Right ventricle myocardium superior (tissue), 1 donor: ENCODE results near the gene PGAM2. TPM values are rescaled to one million over a fixed set of nuclear protein-coding genes. Genes with fewer than 3 reads are reported as not detected.

Experiments used
- ATAC-seq: fragments of 200-7000 bp; cut with Tn5 transposase; one replicate; pipeline ENCODE4 v1.9.1; 2020; ENCODE audit warnings: mild to moderate bottlenecking; ENCODE audit not compliant: poor library complexity
- DNase-seq: peaks from one replicate; pipeline ENCODE4 v3.0.0-alpha.2; 2020
- intact Hi-C: fragments of 100-400 bp; cut with DNase I; formaldehyde crosslinking; loops from one replicate; pipeline ENCODE4 v1.11.2; 2022
- total RNA-seq: library from RNA; stranded (reverse); fragmentation: NEBNext Ultra II Directional; extraction: Animal tissue kit (Norgen Biotek cat#: 25700); gene quantifications from one replicate; pipeline ENCODE4 v1.2.1, GENCODE V29; 2021
- donor health status: DM: no; HTN: yes; CAD: no; lungs with severe emphysema.

The PGAM2 gene
- total RNA-seq, 1 donor from 2014 or later: 1,131 TPM

DNA sequence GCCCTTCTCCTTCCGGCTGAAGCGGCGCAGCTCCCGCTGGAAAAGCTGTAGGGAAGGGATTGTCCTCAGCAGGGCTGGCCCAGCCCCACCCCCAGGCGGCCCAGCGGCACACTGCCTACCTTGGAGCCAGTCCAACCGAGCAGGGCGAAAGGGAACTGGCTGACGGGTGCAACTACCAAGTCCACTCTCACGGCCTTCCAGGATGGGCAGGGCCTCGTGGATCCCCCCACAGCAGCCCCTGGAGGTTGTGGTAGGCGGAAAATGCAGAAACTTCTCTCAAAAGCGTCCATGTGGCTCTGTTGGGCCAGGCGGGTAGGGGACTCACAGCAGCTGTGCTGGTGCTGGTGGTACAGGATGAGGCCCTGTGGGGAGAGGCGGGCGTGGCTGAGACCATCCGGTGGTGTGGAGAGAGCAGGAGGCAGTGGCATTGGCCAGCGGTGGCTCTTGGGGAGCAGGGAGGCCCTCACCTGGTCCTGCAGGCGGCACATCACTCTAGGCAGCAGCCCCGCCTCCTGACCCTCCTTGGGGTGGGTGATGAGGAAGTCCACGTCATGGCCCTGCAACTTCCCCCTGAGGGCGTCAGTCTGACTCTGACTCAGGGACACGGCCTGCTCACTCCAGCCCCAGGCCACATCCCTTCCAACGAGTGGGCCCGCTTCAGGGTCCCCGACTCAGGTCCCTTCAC is 8.4 kb upstream of the PGAM2 start:
- peak; percentile 70 for ATAC-seq
- intact Hi-C loops: no loop called here

DNA sequence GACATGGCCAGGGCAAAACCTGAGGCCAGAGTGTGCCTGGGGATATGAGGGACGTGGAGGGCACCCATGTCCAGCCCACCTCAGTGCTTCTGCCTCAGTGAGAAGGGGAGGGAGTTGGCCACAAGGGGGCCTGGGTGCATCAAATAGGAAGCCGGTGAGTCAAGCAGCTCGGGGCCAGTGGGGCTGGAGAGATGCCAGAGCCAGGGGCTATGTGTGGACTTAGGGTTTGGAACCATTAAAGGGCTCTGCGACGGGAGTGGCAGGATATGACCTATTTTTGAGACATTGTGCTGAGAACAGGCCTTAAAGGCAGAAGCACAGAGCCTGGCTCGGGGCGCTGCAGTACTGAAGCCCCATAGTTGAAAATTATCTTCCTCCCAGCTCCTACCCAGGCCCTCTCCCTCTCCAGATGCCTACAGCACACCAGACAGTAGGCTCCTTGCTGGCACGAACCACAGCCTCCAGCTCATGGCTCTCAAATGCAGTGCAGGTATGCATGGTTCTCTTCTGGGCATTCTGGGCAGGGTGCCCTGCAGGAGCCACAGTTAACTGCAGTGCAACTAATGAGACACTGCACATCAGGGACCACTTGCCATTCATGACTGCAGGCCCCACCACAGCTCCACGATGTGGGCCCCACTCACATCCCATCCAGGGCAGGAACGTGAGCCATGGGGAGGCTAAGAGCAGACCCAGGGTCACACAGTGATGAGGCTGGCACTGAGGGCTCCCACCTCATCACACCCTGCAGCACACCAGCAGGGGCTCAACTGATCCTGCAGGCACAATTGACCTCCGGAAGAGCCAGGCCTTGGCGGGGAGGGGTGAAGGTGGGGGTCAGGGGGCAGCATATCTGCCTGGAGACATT is 7.2 kb upstream of the PGAM2 start:
- peak; percentile 42 for ATAC-seq
- DNase-seq: peak; percentile 88
- intact Hi-C loops: no loop called here

More for the DNA sequence above, 8.4 kb upstream of the PGAM2 start:
- peak; percentile 90 for DNase-seq

DNA sequence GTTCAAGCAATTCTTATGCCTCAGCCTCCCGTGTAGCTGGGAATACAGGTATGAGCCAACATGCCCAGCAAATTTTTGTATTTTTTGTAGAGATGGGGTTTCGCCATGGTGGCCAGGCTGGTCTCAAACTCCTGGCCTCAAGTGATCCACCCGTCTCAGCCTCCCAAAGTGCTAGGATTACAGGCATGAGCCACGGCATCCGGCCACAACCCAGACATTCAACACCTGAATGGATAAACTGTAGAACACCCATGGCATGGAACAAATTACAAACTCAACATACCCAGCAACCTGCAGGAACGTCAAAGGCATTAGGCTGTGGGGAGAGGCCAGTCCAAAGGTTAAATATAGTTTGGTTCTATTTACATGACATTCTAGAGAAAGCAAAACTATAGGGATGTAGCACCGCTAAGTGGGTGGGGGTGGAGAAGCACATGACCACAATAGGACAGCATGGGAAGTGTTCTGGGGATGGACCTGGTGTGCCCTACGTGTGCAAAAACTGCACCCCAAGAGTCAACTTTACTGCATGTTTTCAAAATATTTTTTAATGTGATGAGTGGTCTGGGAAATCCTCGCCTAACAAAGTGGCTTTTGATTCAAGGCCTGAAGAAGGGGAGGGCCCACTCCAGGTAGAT is 6.5 kb upstream of the PGAM2 start:
- intact Hi-C loops: no loop called here
- no peak for DNase-seq
- no peak for ATAC-seq

DNA sequence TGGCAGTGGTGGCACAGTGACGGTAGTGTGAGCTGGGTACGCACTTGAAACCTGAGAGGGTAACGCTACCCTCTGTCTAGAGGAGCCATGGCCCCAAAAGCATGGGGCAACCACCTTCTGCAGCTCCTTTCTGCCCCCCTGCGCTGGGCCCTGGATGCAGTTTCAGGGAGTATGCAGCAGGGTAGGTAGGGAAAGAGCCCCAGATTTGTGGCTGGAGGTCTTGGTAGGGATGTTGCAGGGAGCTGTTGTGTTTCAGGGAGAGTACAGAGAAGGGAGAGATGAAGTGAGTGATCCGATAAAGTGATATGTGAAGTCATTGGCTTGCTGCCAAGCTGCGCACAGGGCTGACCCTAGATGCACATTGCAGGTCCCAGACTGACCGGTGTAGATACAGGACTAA is 2.7 kb upstream of the PGAM2 start:
- no peak for ATAC-seq
- no peak for DNase-seq

GRCh38 chr7:44067064-44067951 is 1.9 kb upstream of the PGAM2 start:
- no peak for DNase-seq
- intact Hi-C loops: no loop called here
- ATAC-seq: no peak

More for the DNA sequence above, 2.7 kb upstream of the PGAM2 start:
- intact Hi-C loops: no loop called here

GRCh38 chr7:44066494-44067063 is 1.2 kb upstream of the PGAM2 start:
- no peak for DNase-seq
- intact Hi-C loops: no loop called here
- no peak for ATAC-seq

DNA sequence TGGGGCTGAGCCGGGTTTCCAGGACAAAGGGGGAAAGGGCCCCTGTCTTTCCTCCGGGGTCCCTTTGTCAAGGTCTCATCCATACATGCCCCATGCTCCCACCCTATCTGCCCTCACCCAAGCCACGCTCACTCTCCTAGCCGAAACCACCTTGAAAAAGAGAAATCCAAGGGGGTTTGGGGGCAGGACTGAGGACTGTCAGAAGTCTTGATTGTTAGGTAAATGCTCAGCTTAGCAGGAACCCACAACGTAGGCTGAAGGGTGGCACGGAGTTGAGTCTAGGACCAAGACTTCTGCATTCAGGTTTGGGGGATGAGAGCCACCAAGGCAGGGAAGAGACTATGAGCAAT is 719 bp upstream of the PGAM2 start:
- intact Hi-C loops: no loop called here
- ATAC-seq (no peak), DNase-seq (no peak)

GRCh38 chr7:44064791-44065430 is 456 bp downstream of the PGAM2 start:
- DNase-seq: no peak
- peak; percentile 5 for ATAC-seq
- intact Hi-C loops: no loop called here

- ATAC-seq: peak; percentile 35
- no peak for DNase-seq
- intact Hi-C loops: no loop called here
Observed at GRCh38 chr7:44063894-44064651, 1.3 kb downstream of the PGAM2 start.

DNA sequence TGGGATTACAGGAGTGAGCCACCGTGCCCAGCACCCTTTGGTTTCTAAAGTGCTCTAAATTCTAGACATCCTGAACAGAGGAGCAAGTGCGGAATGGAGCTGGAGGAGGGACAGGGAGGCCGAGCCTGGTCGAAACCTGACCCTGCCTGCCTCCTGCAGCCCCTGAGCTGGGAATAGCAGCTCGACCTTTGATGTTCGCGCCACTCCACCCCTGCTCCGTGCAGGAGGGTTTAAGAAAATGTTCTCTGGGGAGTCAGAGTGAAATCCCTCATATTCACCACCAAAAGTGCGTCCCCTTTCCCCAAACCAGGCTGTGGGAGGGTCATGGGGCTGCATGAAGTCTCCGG is 1.8 kb downstream of the PGAM2 start:
- intact Hi-C loops: no loop called here
- no peak for DNase-seq
- ATAC-seq: no peak

DNA sequence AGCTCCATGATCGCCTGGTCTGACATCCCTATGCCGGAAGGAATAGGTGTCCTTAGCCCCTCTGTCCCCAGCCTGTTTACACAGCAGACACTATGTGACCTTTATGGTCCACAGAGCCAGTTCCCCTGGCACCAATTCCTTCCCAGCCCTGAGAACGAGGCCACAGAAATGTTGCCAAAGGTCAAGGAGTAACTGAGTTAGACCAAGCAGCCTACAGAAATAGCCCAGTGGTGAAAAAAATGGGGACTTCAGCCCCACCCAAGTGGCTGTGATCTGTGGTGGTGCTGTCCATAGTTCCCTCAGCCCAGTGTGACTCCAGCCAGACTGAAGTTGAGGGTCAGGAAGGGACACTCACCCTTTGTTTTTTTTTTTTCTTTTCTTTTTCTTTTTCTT is 2.5 kb downstream of the PGAM2 start:
- DNase-seq: no peak
- ATAC-seq: peak; percentile 2
- intact Hi-C loops: no loop called here

DNA sequence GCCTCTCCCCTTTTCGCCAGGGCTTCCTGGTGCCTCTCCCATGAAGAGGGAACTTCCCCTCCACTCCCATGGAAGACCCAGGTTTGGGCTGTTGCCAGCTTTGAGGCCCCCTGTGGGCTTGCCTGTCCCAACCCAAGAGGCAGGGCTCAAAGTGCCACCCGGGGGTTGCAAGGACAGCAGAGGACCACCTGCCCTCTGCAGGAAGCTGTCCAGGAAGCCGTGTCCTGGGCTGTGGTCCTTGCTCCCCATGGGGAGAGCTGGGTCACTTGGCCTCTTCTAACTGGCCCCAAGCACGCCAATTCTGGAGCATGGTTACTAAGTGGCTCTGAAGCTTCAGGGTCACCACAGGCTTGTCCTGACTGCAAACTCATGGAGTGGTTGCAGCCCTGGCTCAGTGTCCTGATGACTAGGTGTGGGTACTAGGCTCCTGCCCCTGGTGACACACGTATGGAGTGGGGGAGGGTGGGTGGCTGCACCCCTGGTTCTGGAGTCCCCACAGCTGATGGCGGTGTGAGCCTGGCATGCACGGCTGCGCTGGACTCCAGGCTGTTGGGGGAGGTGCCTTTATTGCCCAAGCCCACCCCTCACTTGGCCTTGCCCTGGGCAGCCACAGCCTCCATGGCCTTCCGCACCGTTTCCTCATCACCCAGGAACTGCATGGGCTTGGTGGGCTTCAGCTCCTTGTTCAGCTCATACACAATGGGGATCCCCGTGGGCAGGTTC is 3.0 kb downstream of the PGAM2 start:
- intact Hi-C loops: no loop called here
- ATAC-seq (no peak), DNase-seq (no peak)

- DNase-seq: no peak
- intact Hi-C loops: no loop called here
- ATAC-seq: no peak
Observed at GRCh38 chr7:44061645-44062179, 3.7 kb downstream of the PGAM2 start.

DNA sequence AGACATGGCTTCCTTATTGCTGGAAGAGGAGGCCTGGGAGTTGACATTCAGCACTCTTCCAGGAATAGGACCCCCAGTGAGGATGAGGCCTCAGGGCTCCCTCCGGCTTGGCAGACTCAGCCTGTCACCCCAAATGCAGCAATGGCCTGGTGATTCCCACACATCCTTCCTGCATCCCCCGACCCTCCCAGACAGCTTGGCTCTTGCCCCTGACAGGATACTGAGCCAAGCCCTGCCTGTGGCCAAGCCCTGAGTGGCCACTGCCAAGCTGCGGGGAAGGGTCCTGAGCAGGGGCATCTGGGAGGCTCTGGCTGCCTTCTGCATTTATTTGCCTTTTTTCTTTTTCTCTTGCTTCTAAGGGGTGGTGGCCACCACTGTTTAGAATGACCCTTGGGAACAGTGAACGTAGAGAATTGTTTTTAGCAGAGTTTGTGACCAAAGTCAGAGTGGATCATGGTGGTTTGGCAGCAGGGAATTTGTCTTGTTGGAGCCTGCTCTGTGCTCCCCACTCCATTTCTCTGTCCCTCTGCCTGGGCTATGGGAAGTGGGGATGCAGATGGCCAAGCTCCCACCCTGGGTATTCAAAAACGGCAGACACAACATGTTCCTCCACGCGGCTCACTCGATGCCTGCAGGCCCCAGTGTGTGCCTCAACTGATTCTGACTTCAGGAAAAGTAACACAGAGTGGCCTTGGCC is 4.3 kb downstream of the PGAM2 start:
- ATAC-seq: no peak
- intact Hi-C loops: no loop called here
- DNase-seq: no peak

DNA sequence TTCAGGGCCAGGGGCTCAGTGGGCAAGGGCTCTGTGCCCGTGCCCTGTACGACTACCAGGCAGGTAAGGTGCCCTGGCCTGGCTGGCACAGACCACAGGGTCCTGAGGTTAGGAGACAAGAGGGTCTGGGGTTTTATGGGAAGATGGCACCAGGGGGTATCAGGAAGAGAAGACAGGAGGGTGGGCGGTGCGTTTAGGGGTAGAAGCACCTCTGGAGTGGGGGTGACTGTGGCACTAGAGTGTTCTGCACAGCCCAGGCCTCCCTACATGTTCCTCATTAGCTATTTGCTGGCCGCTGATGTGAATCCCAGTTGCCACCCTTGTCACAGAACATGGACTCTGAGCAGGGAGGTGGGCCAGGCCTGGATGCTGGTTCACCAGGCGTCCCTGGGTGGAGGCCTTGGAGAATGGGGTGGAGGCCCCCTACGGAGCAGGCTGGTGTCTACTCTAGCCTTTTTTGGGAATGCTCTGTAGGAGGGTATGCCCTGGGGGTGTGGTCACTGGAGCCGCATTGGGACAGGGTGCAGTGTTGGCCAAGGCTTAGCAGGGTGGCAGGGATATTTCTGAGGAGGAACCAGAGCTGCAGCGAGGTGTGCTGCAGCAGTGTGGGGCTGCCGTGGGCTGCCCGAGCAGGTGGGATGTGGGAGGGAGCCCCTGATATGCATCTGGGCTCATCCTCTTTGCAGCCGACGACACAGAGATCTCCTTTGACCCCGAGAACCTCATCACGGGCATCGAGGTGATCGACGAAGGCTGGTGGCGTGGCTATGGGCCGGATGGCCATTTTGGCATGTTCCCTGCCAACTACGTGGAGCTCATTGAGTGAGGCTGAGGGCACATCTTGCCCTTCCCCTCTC is 5.0 kb downstream of the PGAM2 start:
- ATAC-seq: no peak
- intact Hi-C loops: no loop called here

More for the DNA sequence above, 5.0 kb downstream of the PGAM2 start:
- no peak for DNase-seq
